Prostate gland (tissue), 2 donors: Measurements from ENCODE around the gene MYO1G.

Experiments
- POLR2A ChIP-seq: fragments of 450-650 bp; IDR thresholded peaks from one replicate; pipeline ENCODE4 v1.6.1; 2016; ENCODE audit warnings: antibody characterized with exemption, mild to moderate bottlenecking
- POLR2AphosphoS5 ChIP-seq: sonication (generic); formaldehyde crosslinking; IDR thresholded peaks from one replicate; pipeline ENCODE4 v1.6.1; 2017; ENCODE audit warnings: antibody characterized with exemption
- TF ChIP-seq, protein P1 (sequence below), 4 experiments: fragments of 200-600 bp in 2 of 4; fragments of 450-650 bp in 2 of 4; sonication (generic) in 2 of 4; IDR thresholded peaks; 1 replicate in 3 of 4; 2 replicates in 1 of 4; pipeline ENCODE4 v1.5.1; 2016 to 2019; ENCODE audit warnings: antibody characterized with exemption in 4 of 4, mild to moderate bottlenecking in 2 of 4, moderate library complexity in 2 of 4

DNA sequence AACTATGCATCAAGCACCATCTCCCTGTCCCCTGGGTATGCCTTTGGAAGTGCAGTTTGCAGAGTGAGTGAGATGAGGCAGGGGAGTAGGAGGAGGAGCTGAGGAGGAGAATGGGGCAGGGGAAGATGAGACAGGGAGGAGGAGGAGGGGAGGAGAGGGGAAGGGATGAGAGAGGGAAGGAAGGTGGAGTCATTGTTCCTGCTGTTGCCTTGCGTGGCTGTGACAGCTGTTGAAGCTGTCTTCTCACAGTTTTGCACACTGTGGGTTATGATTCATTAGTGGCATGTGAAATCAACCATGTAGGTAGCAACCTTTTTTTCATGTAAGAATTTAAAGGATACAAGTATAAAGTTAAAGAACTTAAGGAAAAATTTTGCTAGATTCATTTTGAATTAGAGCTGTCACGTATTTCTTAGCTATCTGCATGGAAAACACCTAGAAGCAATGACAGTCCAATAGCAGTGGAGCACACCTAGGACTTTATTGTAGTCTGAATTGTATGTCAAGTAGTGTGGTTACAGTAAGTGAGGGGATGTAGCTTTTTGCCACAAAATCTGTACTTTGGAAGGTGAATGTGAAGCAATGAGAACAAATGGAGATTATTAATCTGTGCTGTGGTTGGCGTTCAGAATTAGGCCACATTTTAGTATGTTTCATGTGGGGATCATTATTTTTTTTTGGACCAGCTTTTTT lies 42.9 kb upstream of the MYO1G start:
- TF ChIP-seq, protein P1, sequence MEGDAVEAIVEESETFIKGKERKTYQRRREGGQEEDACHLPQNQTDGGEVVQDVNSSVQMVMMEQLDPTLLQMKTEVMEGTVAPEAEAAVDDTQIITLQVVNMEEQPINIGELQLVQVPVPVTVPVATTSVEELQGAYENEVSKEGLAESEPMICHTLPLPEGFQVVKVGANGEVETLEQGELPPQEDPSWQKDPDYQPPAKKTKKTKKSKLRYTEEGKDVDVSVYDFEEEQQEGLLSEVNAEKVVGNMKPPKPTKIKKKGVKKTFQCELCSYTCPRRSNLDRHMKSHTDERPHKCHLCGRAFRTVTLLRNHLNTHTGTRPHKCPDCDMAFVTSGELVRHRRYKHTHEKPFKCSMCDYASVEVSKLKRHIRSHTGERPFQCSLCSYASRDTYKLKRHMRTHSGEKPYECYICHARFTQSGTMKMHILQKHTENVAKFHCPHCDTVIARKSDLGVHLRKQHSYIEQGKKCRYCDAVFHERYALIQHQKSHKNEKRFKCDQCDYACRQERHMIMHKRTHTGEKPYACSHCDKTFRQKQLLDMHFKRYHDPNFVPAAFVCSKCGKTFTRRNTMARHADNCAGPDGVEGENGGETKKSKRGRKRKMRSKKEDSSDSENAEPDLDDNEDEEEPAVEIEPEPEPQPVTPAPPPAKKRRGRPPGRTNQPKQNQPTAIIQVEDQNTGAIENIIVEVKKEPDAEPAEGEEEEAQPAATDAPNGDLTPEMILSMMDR (IDR thresholded peaks at IDR 0.05), result no peak
- no peak for TF ChIP-seq POLR2A
- TF ChIP-seq POLR2AphosphoS5, result no peak
